ENCODE results near the gene PPP2R5C.

- TF ChIP-seq ARNTL (CRISPR knock-in tag; IDR thresholded peaks at IDR 0.05; ENCODE audit: borderline replicate concordance, low read depth) (no peak), ZFP3 (CRISPR knock-in tag; IDR thresholded peaks at IDR 0.05) (no peak), RARB (CRISPR knock-in tag; IDR thresholded peaks at IDR 0.05) (no peak), PPARA (CRISPR knock-in tag; IDR thresholded peaks at IDR 0.05; ENCODE audit: borderline replicate concordance) (no peak), ZFP30 (CRISPR knock-in tag; IDR thresholded peaks at IDR 0.05) (no peak), PATZ1 (CRISPR knock-in tag; IDR thresholded peaks at IDR 0.05; ENCODE audit: borderline replicate concordance) (no peak), TCF4 (CRISPR knock-in tag; IDR thresholded peaks at IDR 0.05; ENCODE audit: borderline replicate concordance) (no peak), ZC3H10 (CRISPR knock-in tag; IDR thresholded peaks at IDR 0.05) (no peak), ZNF70 (CRISPR knock-in tag; IDR thresholded peaks at IDR 0.05) (no peak), ZNF8 (CRISPR knock-in tag; IDR thresholded peaks at IDR 0.05) (no peak), TSHZ2 (CRISPR knock-in tag; IDR thresholded peaks at IDR 0.05) (no peak)
These were observed 171.2 kb downstream of the PPP2R5C start for GRCh38 chr14:101932673-101933072.

All from SK-N-SH treated with all-trans-retinoic acid at 6 μM for 48 hours (cell line).